Sigmoid colon (tissue), 7 donors: Measurements from ENCODE around the gene LSMEM2. TPM values are rescaled to one million over a fixed set of nuclear protein-coding genes. Genes with fewer than 3 reads are reported as not detected.

Experiments
- DNase-seq: peaks from one replicate; pipeline ENCODE4 v3.0.0-alpha.2; 2019
- H3K27ac ChIP-seq, 4 donors: fragments of 200-600 bp; sonication (generic); one replicate each; pipeline ENCODE4 v1.5.1; 2016 to 2019; ENCODE audit warnings: mild to moderate bottlenecking in 1 of 4
- H3K27me3 ChIP-seq, 3 donors: fragments of 200-600 bp; sonication (generic); one replicate each; pipeline ENCODE4 v1.5.1; 2019; ENCODE audit warnings: mild to moderate bottlenecking in 1 of 3
- H3K36me3 ChIP-seq, 4 donors: fragments of 200-600 bp; sonication (generic); one replicate each; pipeline ENCODE4 v1.5.1; 2016 to 2019
- H3K4me1 ChIP-seq, 4 donors: fragments of 200-600 bp; sonication (generic); one replicate each; pipeline ENCODE4 v1.5.1; 2017 to 2019
- H3K4me3 ChIP-seq, 4 donors: fragments of 200-600 bp; sonication (generic); one replicate each; pipeline ENCODE4 v1.5.1; 2017 to 2019; ENCODE audit warnings: mild to moderate bottlenecking in 2 of 4, moderate library complexity in 1 of 4
- H3K9me3 ChIP-seq, 4 donors: fragments of 200-600 bp in 3 of 4; sonication (generic) in 3 of 4; one replicate each; pipeline versions ENCODE4 v1.5.1 to v1.6.1; 2013 to 2019
- EP300 ChIP-seq, 4 donors: sonication (generic); formaldehyde crosslinking; IDR thresholded peaks; one replicate each; pipeline ENCODE4 v1.6.1; 2017; ENCODE audit warnings: antibody characterized with exemption in 4 of 4
- POLR2A ChIP-seq, 2 donors: fragments of 450-650 bp; IDR thresholded peaks; one replicate each; pipeline ENCODE4 v1.6.1; 2016; ENCODE audit warnings: antibody characterized with exemption in 2 of 2, mild to moderate bottlenecking in 2 of 2, moderate library complexity in 2 of 2
- POLR2AphosphoS5 ChIP-seq, 4 donors: sonication (generic); formaldehyde crosslinking; IDR thresholded peaks; one replicate each; pipeline ENCODE4 v1.6.1; 2017; ENCODE audit warnings: antibody characterized with exemption in 4 of 4
- WGBS, 2 donors: extraction: QIAGEN DNeasy Blood & Tissue Kit; methylation state at CpG; one replicate each; pipeline ENCODE4 v1.1.7; 2013; 5-methylcytosine and 5-hydroxymethylcytosine counted together
- intact Hi-C: fragments of 100-400 bp; cut with DNase I; formaldehyde crosslinking; loops from one replicate; pipeline ENCODE4 v1.15.1; 2023
- polyA plus RNA-seq, 3 donors: library from polyadenylated mRNA; stranded (reverse); fragments of 200-250 nt; gene quantifications; one replicate each; pipeline ENCODE4 v1.2.3, GENCODE V29; 2013
- total RNA-seq, 4 donors: library from RNA; depleted of rRNA; stranded (reverse); fragments of >200 nt; gene quantifications; one replicate each; pipeline ENCODE4 v1.1.0, GENCODE V29; 2016
- TF ChIP-seq, protein P1 (sequence below), 4 experiments: fragments of 450-650 bp in 3 of 4; fragments of 200-600 bp in 1 of 4; IDR thresholded peaks; one replicate each; pipeline ENCODE4 v1.5.1; 2016 to 2019; ENCODE audit warnings: antibody characterized with exemption in 4 of 4, mild to moderate bottlenecking in 3 of 4, moderate library complexity in 2 of 4
- donor health status: healthy with polysubstance abuse.
- donor health status: Bipolar disorder and iron deficiency.
- donor health status: healthy.

LSMEM2 gene
- total and polyA plus RNA-seq, 7 donors = 0.13 to 0.46 TPM; not detected in 5

GRCh38 chr3:50266836-50267235 lies 12.1 kb upstream of the LSMEM2 start:
- TF ChIP-seq POLR2AphosphoS5 (IDR thresholded peaks at IDR 0.05) (no peak), POLR2A (IDR thresholded peaks at IDR 0.05) (no peak), EP300 (IDR thresholded peaks at IDR 0.05) (no peak)
- TF ChIP-seq, protein P1, sequence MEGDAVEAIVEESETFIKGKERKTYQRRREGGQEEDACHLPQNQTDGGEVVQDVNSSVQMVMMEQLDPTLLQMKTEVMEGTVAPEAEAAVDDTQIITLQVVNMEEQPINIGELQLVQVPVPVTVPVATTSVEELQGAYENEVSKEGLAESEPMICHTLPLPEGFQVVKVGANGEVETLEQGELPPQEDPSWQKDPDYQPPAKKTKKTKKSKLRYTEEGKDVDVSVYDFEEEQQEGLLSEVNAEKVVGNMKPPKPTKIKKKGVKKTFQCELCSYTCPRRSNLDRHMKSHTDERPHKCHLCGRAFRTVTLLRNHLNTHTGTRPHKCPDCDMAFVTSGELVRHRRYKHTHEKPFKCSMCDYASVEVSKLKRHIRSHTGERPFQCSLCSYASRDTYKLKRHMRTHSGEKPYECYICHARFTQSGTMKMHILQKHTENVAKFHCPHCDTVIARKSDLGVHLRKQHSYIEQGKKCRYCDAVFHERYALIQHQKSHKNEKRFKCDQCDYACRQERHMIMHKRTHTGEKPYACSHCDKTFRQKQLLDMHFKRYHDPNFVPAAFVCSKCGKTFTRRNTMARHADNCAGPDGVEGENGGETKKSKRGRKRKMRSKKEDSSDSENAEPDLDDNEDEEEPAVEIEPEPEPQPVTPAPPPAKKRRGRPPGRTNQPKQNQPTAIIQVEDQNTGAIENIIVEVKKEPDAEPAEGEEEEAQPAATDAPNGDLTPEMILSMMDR (IDR thresholded peaks at IDR 0.05) = no peak
- DNase-seq = no peak
- Histone ChIP-seq H3K36me3 (no peaks in the 10 kb centered on the region), H3K27me3 (no peaks in the 10 kb centered on the region), H3K4me3 (peak overlapping the region; percentile 41 to 58 (median 54)), H3K4me1 (peaks cover 0 to 69% (median 66%) of the 10 kb centered on the region in 4 donors), H3K27ac (peak overlapping the region; percentile 93 to 99 (median 99)), H3K9me3 (no peaks in the 10 kb centered on the region)
- intact Hi-C loops = no loop called here
- WGBS, 2 donors = 36 to 62% methylated on average over 7 of the region's 7 CpGs

- H3K9me3 ChIP-seq = no peaks in the 10 kb centered on the region
- TF ChIP-seq POLR2AphosphoS5 (IDR thresholded peaks at IDR 0.05) = peak; percentile 62 to 93 (median 86)
- peak; percentile 80 to 86 for TF ChIP-seq POLR2A (IDR thresholded peaks at IDR 0.05)
- TF ChIP-seq, protein P1 (IDR thresholded peaks at IDR 0.05) = no peak
- TF ChIP-seq EP300 (IDR thresholded peaks at IDR 0.05) = no peak
- 10 to 15% methylated on average over 22 of the region's 22 CpGs for WGBS, 2 donors
- H3K4me3 ChIP-seq = peak overlapping the region; percentile 41 to 58 (median 54)
- no peaks in the 10 kb centered on the region for H3K27me3 ChIP-seq
- intact Hi-C loops = no loop called here
- peak overlapping the region; percentile 93 to 99 (median 99) for H3K27ac ChIP-seq
- peaks cover 0 to 68% (median 66%) of the 10 kb centered on the region in 4 donors for H3K4me1 ChIP-seq
- H3K36me3 ChIP-seq = no peaks in the 10 kb centered on the region
- peak; percentile 84 for DNase-seq
These were observed 11.5 kb upstream of the LSMEM2 start for GRCh38 chr3:50267280-50267913.

GRCh38 chr3:50268276-50268675 lies 10.6 kb upstream of the LSMEM2 start:
- TF ChIP-seq POLR2A (IDR thresholded peaks at IDR 0.05) (no peak), POLR2AphosphoS5 (IDR thresholded peaks at IDR 0.05) (no peak), EP300 (IDR thresholded peaks at IDR 0.05) (no peak)
- TF ChIP-seq, protein P1 (IDR thresholded peaks at IDR 0.05) = no peak
- peak overlapping the region in 3 of 4 donors; percentile 52 to 58 (median 55) for H3K4me3 ChIP-seq
- H3K27ac ChIP-seq = peak overlapping the region; percentile 93 to 99 (median 99)
- H3K27me3 ChIP-seq = no peaks in the 10 kb centered on the region
- peaks cover 0 to 77% (median 73%) of the 10 kb centered on the region in 4 donors for H3K4me1 ChIP-seq
- intact Hi-C loops = no loop called here
- WGBS, 2 donors = 21 to 53% methylated on average over 3 of the region's 3 CpGs
- no peak for DNase-seq
- H3K36me3 ChIP-seq = no peaks in the 10 kb centered on the region
- H3K9me3 ChIP-seq = no peaks in the 10 kb centered on the region

- intact Hi-C loops = no loop called here
- Histone ChIP-seq H3K4me1 (peaks cover 0 to 81% (median 74%) of the 10 kb centered on the region in 4 donors), H3K27ac (peak within 1 kb of the TSS; percentile 93 to 99 (median 99)), H3K36me3 (no peaks in the 10 kb centered on the region), H3K4me3 (peak within 1 kb of the TSS; percentile 14 to 58 (median 54)), H3K9me3 (no peaks in the 10 kb centered on the region), H3K27me3 (peaks cover 0 to 6% (median 0%) of the 10 kb centered on the region in 3 donors)
- peak; percentile 86 for DNase-seq
- 11 to 50% methylated on average over 21 of the region's 21 CpGs for WGBS, 2 donors
- TF ChIP-seq, protein P1 (IDR thresholded peaks at IDR 0.05) = no peak
- peak; percentile 21 to 85 (median 64) for TF ChIP-seq POLR2AphosphoS5 (IDR thresholded peaks at IDR 0.05)
- peak; percentile 25 to 35 for TF ChIP-seq POLR2A (IDR thresholded peaks at IDR 0.05)
- TF ChIP-seq EP300 (IDR thresholded peaks at IDR 0.05) = no peak
These were observed 10.0 kb upstream of the LSMEM2 start, which contains the start of gene SEMA3B for GRCh38 chr3:50268703-50269451. SEMA3B (plus strand) TSS chr3:50269147; CDS start chr3:50269241, 94 bp downstream.
